Trophoblast cell (in vitro differentiated cells and primary cell): ENCODE data around the gene NPR1.
"Not testable (repeated sequence)": the region's sequence is repeated elsewhere in the genome, so short reads cannot be mapped to it uniquely, and the experiment has no call there.

Experiments
- DNase-seq, 2 donors: peaks; one replicate each; pipeline ENCODE4 v3.0.0-alpha.2; 2016
- H2AFZ ChIP-seq: 2 replicates; pipeline ENCODE4 v1.6.1; 2013; ENCODE audit warnings: low read length, moderate library complexity, mild to moderate bottlenecking; ENCODE audit not compliant: insufficient read depth, poor library complexity
- H2AK5ac ChIP-seq: 2 replicates; pipeline ENCODE4 v1.6.1; 2013; ENCODE audit warnings: mild to moderate bottlenecking, low read length
- H2BK120ac ChIP-seq: 2 replicates; pipeline ENCODE4 v1.6.1; 2013; ENCODE audit warnings: low read length, mild to moderate bottlenecking, moderate library complexity; ENCODE audit not compliant: insufficient read depth, poor library complexity
- H2BK12ac ChIP-seq: 2 replicates; pipeline ENCODE4 v1.6.1; 2013; ENCODE audit warnings: mild to moderate bottlenecking, low read length, moderate library complexity
- H2BK5ac ChIP-seq: 2 replicates; pipeline ENCODE4 v1.6.1; 2013; ENCODE audit warnings: low read length, low read depth, moderate library complexity, mild to moderate bottlenecking; ENCODE audit not compliant: poor library complexity
- H3K14ac ChIP-seq: 2 replicates; pipeline ENCODE4 v1.6.1; 2013; ENCODE audit warnings: mild to moderate bottlenecking, low read length
- H3K18ac ChIP-seq: 2 replicates; pipeline ENCODE4 v1.6.1; 2013; ENCODE audit warnings: mild to moderate bottlenecking, low read length
- H3K23ac ChIP-seq: 2 replicates; pipeline ENCODE4 v1.6.1; 2013; ENCODE audit warnings: low read length
- H3K27ac ChIP-seq: 2 replicates; pipeline ENCODE4 v1.5.1; 2013; ENCODE audit warnings: low read depth, mild to moderate bottlenecking, inconsistent platforms, low read length, moderate library complexity
- H3K27me3 ChIP-seq: 2 replicates; pipeline ENCODE4 v1.6.1; 2013; ENCODE audit warnings: inconsistent platforms, mild to moderate bottlenecking, low read length, moderate library complexity; ENCODE audit not compliant: insufficient read depth
- H3K36me3 ChIP-seq, 2 experiments: 1 replicate in 1 of 2; 2 replicates in 1 of 2; pipeline ENCODE4 v1.6.1; 2013; ENCODE audit warnings: low read length in 2 of 2, mild to moderate bottlenecking in 2 of 2, moderate library complexity in 1 of 2; ENCODE audit not compliant: insufficient read depth in 2 of 2, control insufficient read depth in 1 of 2
- H3K4ac ChIP-seq: 2 replicates; pipeline ENCODE4 v1.6.1; 2013; ENCODE audit warnings: low read depth, mild to moderate bottlenecking, low read length, moderate library complexity
- H3K4me1 ChIP-seq, 2 experiments: 1 replicate in 1 of 2; 2 replicates in 1 of 2; pipeline ENCODE4 v1.6.1; 2013; ENCODE audit warnings: low read length in 2 of 2, mild to moderate bottlenecking in 2 of 2, moderate library complexity in 1 of 2; ENCODE audit not compliant: insufficient read depth in 2 of 2, control insufficient read depth in 1 of 2
- H3K4me2 ChIP-seq: 2 replicates; pipeline ENCODE4 v1.6.1; 2013; ENCODE audit warnings: inconsistent platforms, mild to moderate bottlenecking, low read length, moderate library complexity
- H3K4me3 ChIP-seq: 2 replicates; pipeline ENCODE4 v1.5.1; 2013; ENCODE audit warnings: mild to moderate bottlenecking, low read depth, low read length, inconsistent platforms
- H3K79me1 ChIP-seq: one replicate; pipeline ENCODE4 v1.6.1; 2013; ENCODE audit warnings: low read length
- H3K79me2 ChIP-seq: 2 replicates; pipeline ENCODE4 v1.6.1; 2013; ENCODE audit warnings: low read length, mild to moderate bottlenecking; ENCODE audit not compliant: control insufficient read depth, insufficient read depth, poor library complexity
- H3K9ac ChIP-seq: 2 replicates; pipeline ENCODE4 v1.6.1; 2013; ENCODE audit warnings: mild to moderate bottlenecking, low read length
- H3K9me3 ChIP-seq: 2 replicates; pipeline ENCODE4 v1.6.1; 2013; ENCODE audit warnings: low read depth, mild to moderate bottlenecking, control low read depth, inconsistent platforms, low read length; ENCODE audit not compliant: insufficient read depth
- H4K12ac ChIP-seq: 2 replicates; pipeline ENCODE4 v1.6.1; 2013; ENCODE audit warnings: low read depth, mild to moderate bottlenecking, low read length, moderate library complexity
- H4K8ac ChIP-seq: 2 replicates; pipeline ENCODE4 v1.6.1; 2013; ENCODE audit warnings: low read depth, mild to moderate bottlenecking, low read length, moderate library complexity
- H4K91ac ChIP-seq: one replicate; pipeline ENCODE4 v1.6.1; 2013; ENCODE audit warnings: low read depth, mild to moderate bottlenecking, low read length, moderate library complexity
- WGBS: extraction: QIAGEN DNeasy Blood & Tissue Kit; methylation state at CpG from one replicate; pipeline ENCODE4 v1.1.7; 2013; ENCODE audit warnings: missing lambda C conversion rate; ENCODE audit not compliant: insufficient read length, insufficient coverage; ENCODE audit errors: extremely low coverage; 5-methylcytosine and 5-hydroxymethylcytosine counted together

NPR1 gene

DNA sequence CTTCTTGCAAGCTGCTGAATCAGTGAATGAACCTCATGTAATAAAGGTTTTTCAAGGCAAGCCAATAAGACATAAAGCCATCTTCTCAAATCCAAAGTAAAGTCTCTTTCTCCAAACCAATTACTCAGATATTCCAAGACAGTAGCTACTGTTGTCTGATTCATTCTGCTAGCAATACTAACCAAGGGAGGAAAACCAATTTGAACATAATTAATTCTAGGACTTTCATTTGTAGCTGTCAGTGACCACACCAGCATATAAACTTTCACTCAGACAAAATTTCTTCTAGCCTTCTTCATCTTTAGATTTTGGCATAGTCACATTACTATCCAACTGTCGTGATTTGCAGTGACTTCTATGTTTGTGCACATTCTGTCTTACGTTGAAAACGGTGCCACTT is 38.8 kb downstream of the NPR1 start:
- Histone ChIP-seq H3K79me1 (no peaks in the 10 kb centered on the region), H3K9me3 (peaks cover 1% of the 10 kb centered on the region), H2BK5ac (no peak overlapping the region), H4K12ac (no peak overlapping the region), H3K4me1 (no peaks in the 10 kb centered on the region), H3K27me3 (no peaks in the 10 kb centered on the region), H3K23ac (no peak overlapping the region), H2BK12ac (no peak overlapping the region), H3K9ac (no peak overlapping the region), H3K14ac (no peak overlapping the region), H3K27ac (no peak overlapping the region), H3K4me2 (no peak overlapping the region), H4K8ac (no peak overlapping the region), H3K4me3 (no peak overlapping the region), H3K79me2 (no peaks in the 10 kb centered on the region), H2BK120ac (no peak overlapping the region), H4K91ac (no peak overlapping the region), H3K4ac (no peak overlapping the region), H2AFZ (no peak overlapping the region), H3K18ac (no peak overlapping the region), H3K36me3 (no peaks in the 10 kb centered on the region), H2AK5ac (no peak overlapping the region)
- WGBS, result no CpG with 5 or more reads among the region's 3 CpGs
- no peak for DNase-seq

DNA sequence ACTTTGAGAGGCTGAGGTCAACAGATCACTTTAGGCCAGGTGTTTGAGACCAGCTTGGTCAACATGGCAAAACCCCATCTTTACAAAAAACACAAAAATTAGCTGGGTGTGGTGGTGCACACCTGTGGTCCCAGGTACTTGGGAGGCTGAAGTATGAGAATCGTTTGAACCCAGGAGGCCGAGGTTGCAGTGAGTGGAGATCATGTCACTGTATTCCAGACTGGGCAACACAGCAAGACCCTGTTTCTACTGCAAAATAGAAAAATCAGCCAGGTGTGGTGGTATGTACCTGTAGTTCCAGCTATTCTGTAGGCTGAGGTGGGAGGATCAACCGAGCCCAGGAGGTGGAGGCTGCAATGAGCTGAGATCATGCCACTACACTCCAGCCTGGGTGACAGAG is 45.2 kb downstream of the NPR1 start:
- Histone ChIP-seq H3K79me1 (peaks cover 9% of the 10 kb centered on the region), H3K18ac (no peak overlapping the region), H3K27ac (no peak overlapping the region), H3K4me2 (no peak overlapping the region), H3K4me3 (no peak overlapping the region), H3K4ac (no peak overlapping the region), H3K9ac (no peak overlapping the region), H2BK120ac (no peak overlapping the region), H3K9me3 (no peaks in the 10 kb centered on the region), H3K36me3 (no peaks in the 10 kb centered on the region), H4K91ac (no peak overlapping the region), H4K8ac (no peak overlapping the region), H2BK12ac (no peak overlapping the region), H3K27me3 (no peaks in the 10 kb centered on the region), H3K79me2 (peaks cover 7% of the 10 kb centered on the region), H3K14ac (no peak overlapping the region), H3K23ac (no peak overlapping the region), H2BK5ac (no peak overlapping the region), H2AK5ac (no peak overlapping the region), H3K4me1 (no peaks in the 10 kb centered on the region), H2AFZ (no peak overlapping the region), H4K12ac (no peak overlapping the region)
- WGBS, result no CpG with 5 or more reads among the region's 3 CpGs
- DNase-seq, result no peak

DNA sequence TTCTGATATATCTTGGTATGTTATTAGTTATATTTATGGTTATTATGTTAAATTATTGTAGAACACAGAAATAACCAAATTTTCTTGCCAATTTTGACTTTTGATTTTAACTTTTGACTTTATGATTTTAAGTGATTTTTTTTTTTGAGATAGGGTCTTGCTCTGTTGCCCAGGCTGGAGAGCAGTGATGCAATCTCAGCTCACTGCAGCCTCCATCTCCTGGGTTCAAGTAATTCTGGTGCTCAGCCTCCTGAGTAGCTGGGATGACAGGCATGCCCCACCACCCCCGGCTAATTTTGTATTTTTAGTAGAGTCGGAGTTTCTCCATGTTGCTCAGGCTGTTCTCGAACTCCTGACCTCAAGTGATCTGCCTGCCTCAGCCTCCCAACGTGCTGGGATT is 46.1 kb downstream of the NPR1 start:
- H3K79me1 ChIP-seq, H3K27ac ChIP-seq, H3K79me2 ChIP-seq, H3K9ac ChIP-seq, H4K12ac ChIP-seq, H2AFZ ChIP-seq, H3K4ac ChIP-seq, H4K91ac ChIP-seq, H3K4me1 ChIP-seq, H3K23ac ChIP-seq, H4K8ac ChIP-seq, H3K4me3 ChIP-seq, H3K14ac ChIP-seq, H2BK12ac ChIP-seq, H3K4me2 ChIP-seq, H2BK5ac ChIP-seq, H3K18ac ChIP-seq, H2BK120ac ChIP-seq, H3K9me3 ChIP-seq, H3K36me3 ChIP-seq, H2AK5ac ChIP-seq, H3K27me3 ChIP-seq, DNase-seq: not testable (repeated sequence)
- WGBS, result no CpG with 5 or more reads among the region's 4 CpGs

DNA sequence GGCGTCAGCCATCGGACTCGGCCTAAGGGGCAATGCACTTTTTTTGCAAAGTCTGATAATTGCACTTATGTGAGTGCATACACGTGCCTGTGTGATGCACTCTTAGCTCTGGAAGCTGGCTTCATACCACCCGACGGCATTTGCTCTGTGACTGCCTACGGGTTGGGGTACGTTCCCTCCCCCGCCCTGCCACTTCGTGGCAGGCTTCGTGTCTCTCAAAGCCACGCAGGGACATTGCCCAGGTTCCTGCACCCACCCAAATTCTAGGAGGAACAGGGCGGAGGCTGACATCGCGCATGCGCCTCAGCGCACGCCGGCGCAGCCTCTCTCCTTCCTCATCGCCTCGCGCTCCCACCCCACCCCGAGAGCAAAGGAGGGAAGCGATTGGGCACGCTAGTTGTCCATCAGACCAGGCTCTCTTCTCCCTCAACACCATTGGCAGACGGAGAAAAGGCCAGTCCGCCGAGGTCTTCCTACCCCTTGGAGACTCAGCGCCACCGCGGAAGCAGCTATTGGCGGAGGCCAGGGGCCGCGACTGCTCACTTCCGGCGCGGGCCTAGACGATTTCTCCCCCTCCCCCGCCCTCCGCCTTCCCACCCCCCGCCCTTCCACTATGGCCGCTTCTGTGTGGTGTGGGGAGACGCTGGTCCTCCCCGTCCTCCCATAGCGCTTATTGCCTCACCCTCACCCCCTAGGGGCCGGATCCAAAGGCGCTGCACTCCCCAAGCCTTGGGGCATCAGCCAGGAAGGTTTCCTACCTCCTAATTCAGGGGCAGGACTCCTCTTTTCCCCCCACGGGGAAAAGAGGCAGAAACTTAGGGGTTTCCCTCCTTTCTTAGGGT is 49.2 kb downstream of the NPR1 start, which contains the start of gene INTS3:
INTS3 (plus strand) TSS at position 588 of the 842 bp plus-strand sequence. CDS start 585 bp downstream, outside the sequence.
- H3K79me2 ChIP-seq, result peaks cover 7% of the 10 kb centered on the region
- peaks cover 3 to 5% of the 10 kb centered on the region in 2 experiments for H3K4me1 ChIP-seq
- peak within 1 kb of the TSS; percentile 98 for H3K9ac ChIP-seq
- no peaks in the 10 kb centered on the region for H3K36me3 ChIP-seq
- peak within 1 kb of the TSS; percentile 76 for H3K27ac ChIP-seq
- no peak within 1 kb of the TSS for H3K23ac ChIP-seq
- H2AK5ac ChIP-seq, result peak within 1 kb of the TSS; percentile 63
- DNase-seq, result peak; percentile 100
- peak within 1 kb of the TSS; percentile 97 for H4K91ac ChIP-seq
- peak within 1 kb of the TSS; percentile 97 for H4K8ac ChIP-seq
- no CpG with 5 or more reads among the region's 49 CpGs for WGBS
- peak within 1 kb of the TSS; percentile 93 for H3K4ac ChIP-seq
- peak within 1 kb of the TSS; percentile 84 for H3K18ac ChIP-seq
- peak within 1 kb of the TSS; percentile 98 for H3K4me2 ChIP-seq
- peak within 1 kb of the TSS; percentile 92 for H3K14ac ChIP-seq
- H2BK12ac ChIP-seq, result peak within 1 kb of the TSS; percentile 29
- H3K4me3 ChIP-seq, result peak within 1 kb of the TSS; percentile 79
- H3K9me3 ChIP-seq, result no peaks in the 10 kb centered on the region
- H4K12ac ChIP-seq, result peak within 1 kb of the TSS; percentile 90
- peak within 1 kb of the TSS; percentile 81 for H2BK5ac ChIP-seq
- peak within 1 kb of the TSS; percentile 91 for H2AFZ ChIP-seq
- peaks cover 9% of the 10 kb centered on the region for H3K79me1 ChIP-seq
- peak within 1 kb of the TSS; percentile 87 for H2BK120ac ChIP-seq
- H3K27me3 ChIP-seq, result no peaks in the 10 kb centered on the region
